ENCODE results near the gene SAPCD1.
"Not testable (repeated sequence)": the region's sequence is repeated elsewhere in the genome, so short reads cannot be mapped to it uniquely, and the experiment has no call there.

The SAPCD1 gene

GRCh38 chr6:31781244-31782125 lies 19.0 kb downstream of the SAPCD1 start:
- WGBS = 96% methylated on average over 23 of the region's 23 CpGs
- no peaks in the 10 kb centered on the region for H3K9me3 ChIP-seq (ENCODE audit: insufficient read depth, low read depth, low read length)
- H3K9ac ChIP-seq (ENCODE audit: low read depth, low read length) = no peak overlapping the region
- H3K27ac ChIP-seq (ENCODE audit: low read depth, low read length) = no peak overlapping the region
- H3K27me3 ChIP-seq (ENCODE audit: insufficient read depth, low read length) = no peaks in the 10 kb centered on the region
- H3K36me3 ChIP-seq (ENCODE audit: insufficient read depth, low read length) = peaks cover 83% of the 10 kb centered on the region
- no peaks in the 10 kb centered on the region for H3K4me1 ChIP-seq (ENCODE audit: insufficient read depth, low read length)
- H3K4me3 ChIP-seq (ENCODE audit: low read length) = no peak overlapping the region

- no peak overlapping the region for H3K27ac ChIP-seq (ENCODE audit: low read depth, low read length)
- H3K36me3 ChIP-seq (ENCODE audit: insufficient read depth, low read length) = peaks cover 91% of the 10 kb centered on the region
- H3K27me3 ChIP-seq (ENCODE audit: insufficient read depth, low read length) = no peaks in the 10 kb centered on the region
- WGBS = 96% methylated on average over 32 of the region's 32 CpGs
- H3K9ac ChIP-seq (ENCODE audit: low read depth, low read length) = no peak overlapping the region
- no peaks in the 10 kb centered on the region for H3K9me3 ChIP-seq (ENCODE audit: insufficient read depth, low read depth, low read length)
- H3K4me3 ChIP-seq (ENCODE audit: low read length) = no peak overlapping the region
- no peaks in the 10 kb centered on the region for H3K4me1 ChIP-seq (ENCODE audit: insufficient read depth, low read length)
These were observed 19.8 kb downstream of the SAPCD1 start for GRCh38 chr6:31782126-31782855.

- H3K4me1 ChIP-seq (ENCODE audit: insufficient read depth, low read length) = no peaks in the 10 kb centered on the region
- H3K9ac ChIP-seq (ENCODE audit: low read depth, low read length) = no peak overlapping the region
- H3K36me3 ChIP-seq (ENCODE audit: insufficient read depth, low read length) = peaks cover 86% of the 10 kb centered on the region
- no peak overlapping the region for H3K27ac ChIP-seq (ENCODE audit: low read depth, low read length)
- no peak overlapping the region for H3K4me3 ChIP-seq (ENCODE audit: low read length)
- WGBS = 95% methylated on average over 15 of the region's 15 CpGs
- no peaks in the 10 kb centered on the region for H3K9me3 ChIP-seq (ENCODE audit: insufficient read depth, low read depth, low read length)
- H3K27me3 ChIP-seq (ENCODE audit: insufficient read depth, low read length) = no peaks in the 10 kb centered on the region
These were observed 21.9 kb downstream of the SAPCD1 start for GRCh38 chr6:31784098-31784925.

- H3K36me3 ChIP-seq (ENCODE audit: insufficient read depth, low read length) = peaks cover 82% of the 10 kb centered on the region
- 96% methylated on average over 11 of the region's 11 CpGs for WGBS
- no peak overlapping the region for H3K27ac ChIP-seq (ENCODE audit: low read depth, low read length)
- H3K9ac ChIP-seq (ENCODE audit: low read depth, low read length) = no peak overlapping the region
- H3K27me3 ChIP-seq (ENCODE audit: insufficient read depth, low read length) = no peaks in the 10 kb centered on the region
- H3K4me1 ChIP-seq (ENCODE audit: insufficient read depth, low read length) = no peaks in the 10 kb centered on the region
- no peaks in the 10 kb centered on the region for H3K9me3 ChIP-seq (ENCODE audit: insufficient read depth, low read depth, low read length)
- no peak overlapping the region for H3K4me3 ChIP-seq (ENCODE audit: low read length)
These were observed 23.0 kb downstream of the SAPCD1 start for GRCh38 chr6:31785475-31785874.

GRCh38 chr6:31791324-31792089 lies 29.1 kb downstream of the SAPCD1 start:
- Histone ChIP-seq H3K9ac (ENCODE audit: low read depth, low read length) (no peak overlapping the region), H3K9me3 (ENCODE audit: insufficient read depth, low read depth, low read length) (no peaks in the 10 kb centered on the region), H3K4me1 (ENCODE audit: insufficient read depth, low read length) (0 out of 2 replicates have a peak, but pooled peaks cover 5% of the 10 kb centered on the region), H3K36me3 (ENCODE audit: insufficient read depth, low read length) (peaks cover 53% of the 10 kb centered on the region), H3K27ac (ENCODE audit: low read depth, low read length) (no peak overlapping the region), H3K4me3 (ENCODE audit: low read length) (no peak overlapping the region), H3K27me3 (ENCODE audit: insufficient read depth, low read length) (no peaks in the 10 kb centered on the region)
- 82% methylated on average over 12 of the region's 12 CpGs for WGBS

GRCh38 chr6:31792090-31792374 lies 29.6 kb downstream of the SAPCD1 start:
- H3K4me1 ChIP-seq (ENCODE audit: insufficient read depth, low read length) = 0 out of 2 replicates have a peak, but pooled peaks cover 5% of the 10 kb centered on the region
- no peaks in the 10 kb centered on the region for H3K27me3 ChIP-seq (ENCODE audit: insufficient read depth, low read length)
- H3K27ac ChIP-seq (ENCODE audit: low read depth, low read length) = no peak overlapping the region
- peaks cover 53% of the 10 kb centered on the region for H3K36me3 ChIP-seq (ENCODE audit: insufficient read depth, low read length)
- no peaks in the 10 kb centered on the region for H3K9me3 ChIP-seq (ENCODE audit: insufficient read depth, low read depth, low read length)
- WGBS = 100% methylated on average over 2 of the region's 3 CpGs
- H3K9ac ChIP-seq (ENCODE audit: low read depth, low read length) = no peak overlapping the region
- no peak overlapping the region for H3K4me3 ChIP-seq (ENCODE audit: low read length)

- H3K9me3 ChIP-seq (ENCODE audit: insufficient read depth, low read depth, low read length) = no peaks in the 10 kb centered on the region
- no peak overlapping the region for H3K4me3 ChIP-seq (ENCODE audit: low read length)
- no peak overlapping the region for H3K9ac ChIP-seq (ENCODE audit: low read depth, low read length)
- 96% methylated on average over 12 of the region's 12 CpGs for WGBS
- peaks cover 54% of the 10 kb centered on the region for H3K36me3 ChIP-seq (ENCODE audit: insufficient read depth, low read length)
- H3K4me1 ChIP-seq (ENCODE audit: insufficient read depth, low read length) = 0 out of 2 replicates have a peak, but pooled peaks cover 5% of the 10 kb centered on the region
- H3K27ac ChIP-seq (ENCODE audit: low read depth, low read length) = no peak overlapping the region
- no peaks in the 10 kb centered on the region for H3K27me3 ChIP-seq (ENCODE audit: insufficient read depth, low read length)
These were observed 30.3 kb downstream of the SAPCD1 start for GRCh38 chr6:31792761-31793171.

GRCh38 chr6:31793927-31794245 lies 31.4 kb downstream of the SAPCD1 start:
- WGBS = 93% methylated on average over 6 of the region's 6 CpGs
- not testable (repeated sequence) for H3K27me3 ChIP-seq (ENCODE audit: insufficient read depth, low read length); H3K4me1 ChIP-seq (ENCODE audit: insufficient read depth, low read length); H3K27ac ChIP-seq (ENCODE audit: low read depth, low read length); H3K9me3 ChIP-seq (ENCODE audit: insufficient read depth, low read depth, low read length)
- Histone ChIP-seq H3K4me3 (ENCODE audit: low read length) (peak overlapping the region; percentile 96), H3K36me3 (ENCODE audit: insufficient read depth, low read length) (peaks cover 60% of the 10 kb centered on the region), H3K9ac (ENCODE audit: low read depth, low read length) (peak overlapping the region; percentile 98; the same call in 1 of the 2 replicates)

- H3K9me3 ChIP-seq (ENCODE audit: insufficient read depth, low read depth, low read length) = no peaks in the 10 kb centered on the region
- H3K36me3 ChIP-seq (ENCODE audit: insufficient read depth, low read length) = peaks cover 58% of the 10 kb centered on the region
- peak overlapping the region; percentile 94; the same call in 1 of the 2 replicates for H3K27ac ChIP-seq (ENCODE audit: low read depth, low read length)
- H3K27me3 ChIP-seq (ENCODE audit: insufficient read depth, low read length) = no peaks in the 10 kb centered on the region
- peak overlapping the region; percentile 96 for H3K4me3 ChIP-seq (ENCODE audit: low read length)
- 0 out of 2 replicates have a peak, but pooled peaks cover 5% of the 10 kb centered on the region for H3K4me1 ChIP-seq (ENCODE audit: insufficient read depth, low read length)
- WGBS = 13% methylated on average over 7 of the region's 7 CpGs
- peak overlapping the region; percentile 98 for H3K9ac ChIP-seq (ENCODE audit: low read depth, low read length)
These were observed 31.9 kb downstream of the SAPCD1 start for GRCh38 chr6:31794294-31794865.

GRCh38 chr6:31794866-31795615 lies 32.6 kb downstream of the SAPCD1 start:
- Histone ChIP-seq H3K27ac (ENCODE audit: low read depth, low read length) (peak overlapping the region; percentile 94), H3K36me3 (ENCODE audit: insufficient read depth, low read length) (peaks cover 55% of the 10 kb centered on the region)
- WGBS = 1% methylated on average over 39 of the region's 44 CpGs

More at GRCh38 chr6:31794866-31795615, 32.6 kb downstream of the SAPCD1 start:
- Histone ChIP-seq H3K4me3 (ENCODE audit: low read length) (peak overlapping the region; percentile 96), H3K9me3 (ENCODE audit: insufficient read depth, low read depth, low read length) (no peaks in the 10 kb centered on the region), H3K9ac (ENCODE audit: low read depth, low read length) (peak overlapping the region; percentile 98), H3K27me3 (ENCODE audit: insufficient read depth, low read length) (no peaks in the 10 kb centered on the region), H3K4me1 (ENCODE audit: insufficient read depth, low read length) (0 out of 2 replicates have a peak, but pooled peaks cover 5% of the 10 kb centered on the region)
